HFF-Myc (cell line): ENCODE results near the gene CARMIL1.

Experiments
- DNase-seq: peaks from one replicate; pipeline ENCODE4 v3.0.0-alpha.2; 2011; ENCODE audit warnings: low read depth; ENCODE audit errors: extremely low read depth
- H3K4me3 ChIP-seq: replicated peaks from 2 replicates; pipeline ENCODE4 v1.5.1; 2011; ENCODE audit warnings: low read depth, mild to moderate bottlenecking, control low read depth, low read length
- CTCF ChIP-seq: IDR thresholded peaks from 2 replicates; pipeline ENCODE4 v1.5.1; 2012; ENCODE audit warnings: mild to moderate bottlenecking, low read depth, low read length, control low read depth; ENCODE audit errors: missing control alignments

CARMIL1 gene

GRCh38 chr6:25419879-25420278 lies 140.7 kb downstream of the CARMIL1 start:
- no peak for TF ChIP-seq CTCF
- no peak for DNase-seq
- no peak overlapping the region for H3K4me3 ChIP-seq

- TF ChIP-seq CTCF = no peak
- no peak for DNase-seq
- H3K4me3 ChIP-seq = no peak overlapping the region
These were observed 144.2 kb downstream of the CARMIL1 start for GRCh38 chr6:25423358-25423757.

- no peak overlapping the region for H3K4me3 ChIP-seq
- DNase-seq = no peak
- TF ChIP-seq CTCF = no peak
These were observed 145.1 kb downstream of the CARMIL1 start for GRCh38 chr6:25424303-25424702.

- no peak for DNase-seq
- H3K4me3 ChIP-seq = no peak overlapping the region
These were observed 148.4 kb downstream of the CARMIL1 start for GRCh38 chr6:25427549-25427948.

GRCh38 chr6:25428758-25429317 lies 149.7 kb downstream of the CARMIL1 start:
- H3K4me3 ChIP-seq = no peak overlapping the region
- no peak for DNase-seq
- no peak for TF ChIP-seq CTCF

More at GRCh38 chr6:25427549-25427948, 148.4 kb downstream of the CARMIL1 start:
- TF ChIP-seq CTCF = no peak

- no peak for TF ChIP-seq CTCF
- no peak for DNase-seq
- H3K4me3 ChIP-seq = no peak overlapping the region
These were observed 152.3 kb downstream of the CARMIL1 start for GRCh38 chr6:25431306-25431974.

GRCh38 chr6:25431975-25432307 lies 152.8 kb downstream of the CARMIL1 start:
- DNase-seq = no peak
- H3K4me3 ChIP-seq = no peak overlapping the region
- no peak for TF ChIP-seq CTCF
